Stimulated activated CD4-positive, alpha-beta T cell treated with anti-CD3 and anti-CD28 coated beads, Interleukin-1b, Interleukin-23, amount 100 ng/mL, for 4 hours (primary cell): ENCODE measurements around the gene COG6.

Experiments
- DNase-seq, 2 donors: peaks; one replicate each; pipeline ENCODE4 v3.0.0-alpha.2; 2020; ENCODE audit warnings: low read depth in 2 of 2

Gene COG6

DNA sequence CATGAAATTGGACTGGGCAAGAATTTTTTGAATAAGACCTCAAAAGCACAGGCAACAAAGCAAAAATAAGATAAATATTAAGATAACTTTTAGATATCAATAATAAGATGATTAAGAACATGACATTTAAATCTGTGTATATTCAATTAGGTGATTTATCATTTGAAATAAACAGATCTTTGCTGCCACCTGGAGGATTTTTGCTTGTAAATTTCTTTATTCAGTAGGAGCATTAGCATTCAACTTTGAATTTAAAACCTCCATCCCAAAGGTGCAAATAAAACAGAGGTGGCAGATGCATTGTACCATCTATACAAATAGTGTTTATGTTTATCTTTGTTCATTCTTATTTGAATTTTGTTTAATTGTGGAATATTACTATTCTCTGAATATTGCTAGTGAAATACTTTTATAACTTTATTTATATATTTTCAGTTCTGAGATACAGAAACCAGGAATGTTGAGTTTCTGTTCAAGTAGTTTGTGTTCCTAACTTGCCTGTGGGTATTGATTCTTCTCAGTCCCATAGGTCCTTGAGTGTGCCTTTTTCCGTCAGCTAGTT is 20.9 kb downstream of the COG6 start:
- no peak for DNase-seq

- no peak for DNase-seq
Measured at GRCh38 chr13:39682310-39682709, 26.8 kb downstream of the COG6 start.

- DNase-seq, result no peak
Measured at GRCh38 chr13:39682788-39683187, 27.3 kb downstream of the COG6 start.

DNA sequence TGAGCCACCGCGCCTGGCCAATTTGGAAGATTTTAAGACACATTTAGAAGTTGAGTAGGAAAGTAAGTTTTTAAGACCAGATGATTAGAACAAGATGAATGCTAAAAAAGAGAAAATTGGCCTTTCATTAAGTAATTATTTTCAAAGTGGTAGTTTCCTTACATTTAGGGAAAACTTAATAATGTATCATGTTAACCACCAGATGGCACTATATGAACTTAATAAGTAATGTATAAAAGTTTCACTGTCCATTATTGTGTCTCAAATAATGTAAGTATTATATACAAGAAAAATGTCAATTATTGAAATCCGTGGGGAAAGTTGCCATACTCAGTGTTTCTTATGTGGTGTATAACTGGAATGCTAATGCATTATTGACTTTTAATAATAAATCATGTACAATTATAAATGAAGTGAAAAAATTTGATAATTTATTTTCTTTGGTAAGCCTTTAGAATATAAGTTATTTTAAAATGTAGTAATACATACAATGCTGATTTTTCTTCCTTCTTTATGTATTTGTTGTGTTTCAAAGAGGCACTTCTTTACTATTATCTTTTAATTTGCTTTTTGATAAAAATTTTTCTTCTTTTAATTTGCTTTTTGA is 29.2 kb downstream of the COG6 start:
- DNase-seq, result no peak

DNA sequence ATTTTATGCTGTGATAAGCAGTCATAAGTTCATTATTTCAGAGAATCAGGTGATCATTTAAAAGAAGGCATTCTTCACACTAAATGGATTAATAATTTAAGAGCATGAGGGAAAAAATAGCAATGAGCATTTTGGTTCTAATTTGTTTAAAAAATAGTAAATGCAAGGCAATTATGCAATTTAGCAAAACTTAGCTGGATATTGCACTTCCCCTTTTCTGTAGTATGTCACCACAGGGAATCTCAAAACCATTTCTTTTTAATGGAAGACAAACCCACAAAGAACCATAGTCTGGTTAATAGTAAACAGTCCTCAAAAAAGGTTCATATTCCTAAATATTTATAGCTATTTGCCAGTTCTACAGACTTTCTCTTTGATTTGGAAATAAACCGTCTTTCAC is 30.2 kb downstream of the COG6 start:
- DNase-seq, result no peak

DNA sequence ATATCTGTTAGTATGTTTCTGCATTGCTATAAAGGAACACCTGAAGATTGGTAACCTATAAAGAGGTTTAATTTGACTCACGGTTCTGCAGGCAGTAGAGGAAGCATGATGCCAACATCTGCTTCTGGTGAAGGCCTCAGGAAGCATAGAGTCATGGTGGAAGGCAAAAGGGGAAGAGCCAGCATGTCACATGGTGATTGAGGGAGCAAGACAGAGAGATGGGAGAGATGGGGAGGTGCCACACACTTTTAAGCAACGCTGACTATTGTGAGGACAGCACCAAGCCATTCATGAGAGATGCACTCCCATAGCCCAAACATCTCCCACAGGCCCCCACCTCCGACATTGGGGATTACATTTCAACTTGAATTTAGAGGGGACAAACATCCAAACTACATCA is 32.8 kb downstream of the COG6 start:
- DNase-seq, result no peak

GRCh38 chr13:39688699-39689405 is 33.4 kb downstream of the COG6 start:
- no peak for DNase-seq

DNA sequence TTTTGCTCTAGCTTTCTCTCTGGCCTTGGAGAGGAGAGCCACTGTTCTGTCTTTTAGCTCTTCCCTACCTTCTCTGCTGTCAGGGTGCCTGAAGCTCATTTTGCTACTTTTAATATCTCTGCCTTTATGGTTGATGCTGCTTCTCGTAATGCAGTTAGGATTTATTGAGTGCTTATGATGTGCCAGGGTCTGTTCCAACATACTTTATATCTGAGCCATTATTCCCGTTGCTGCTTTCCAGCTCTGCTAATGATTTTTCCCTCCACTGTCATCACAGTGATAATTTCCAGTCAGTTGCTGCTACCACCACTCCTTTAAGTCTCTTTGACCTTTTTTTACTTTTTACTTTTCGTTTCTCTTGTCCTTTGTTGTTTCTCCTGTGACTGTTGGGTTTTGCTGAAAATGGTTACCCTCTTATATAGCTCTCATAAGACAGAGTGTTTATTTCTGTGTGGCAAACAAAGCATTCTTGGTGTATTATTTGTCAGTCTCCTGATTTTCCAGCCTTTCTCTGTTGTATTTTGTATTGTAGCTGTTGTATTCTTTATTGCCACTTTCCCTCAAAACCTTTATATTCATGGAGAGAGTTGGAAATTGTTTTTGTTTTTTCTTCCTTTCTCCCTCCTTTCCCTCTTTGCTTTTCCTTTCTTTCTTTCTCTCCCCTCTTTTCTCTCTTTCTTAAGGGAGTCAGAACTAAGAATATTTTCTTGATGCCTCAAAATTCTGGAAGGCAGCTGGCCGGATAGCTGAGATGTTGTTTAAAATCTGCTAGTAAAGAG is 37.4 kb downstream of the COG6 start:
- DNase-seq, result no peak

GRCh38 chr13:39699274-39699673 is 43.8 kb downstream of the COG6 start:
- no peak for DNase-seq

DNA sequence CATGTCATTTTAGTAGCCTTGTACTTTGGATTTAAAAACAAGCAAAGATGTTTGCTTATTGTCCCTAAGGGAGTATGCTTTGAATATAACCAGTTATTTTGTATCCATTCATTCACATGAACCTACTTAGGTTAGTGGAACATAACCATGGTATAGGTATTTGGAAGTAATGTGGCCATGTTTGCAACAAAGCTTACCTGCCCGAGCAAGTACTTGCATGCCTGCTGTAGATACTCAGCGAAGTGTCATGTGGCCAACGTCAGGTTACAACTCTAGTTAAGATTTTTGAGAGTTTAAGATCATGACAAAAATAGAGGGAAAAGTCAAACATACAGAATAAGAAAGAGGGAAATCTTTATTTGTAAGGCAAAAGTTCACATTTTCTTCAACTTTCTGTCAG is 57.2 kb downstream of the COG6 start:
- no peak for DNase-seq

DNA sequence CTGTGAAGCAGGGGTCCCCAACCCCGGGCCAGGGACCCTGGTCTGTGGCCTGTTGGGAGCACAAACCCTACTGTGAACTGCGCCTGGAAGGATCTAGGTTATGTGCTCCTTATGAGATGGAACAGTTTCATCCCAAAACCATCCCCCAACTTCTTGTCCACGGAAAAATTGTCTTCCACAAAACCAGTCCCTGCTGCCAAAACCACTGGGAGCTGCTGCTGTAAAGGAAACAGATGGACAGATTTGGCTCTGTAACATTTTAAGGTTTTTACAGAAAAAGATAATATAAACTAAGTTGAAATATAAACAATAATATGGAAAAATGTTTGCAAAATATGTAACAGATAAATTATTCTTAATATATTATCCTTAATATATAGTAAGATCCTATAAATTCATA is 73.7 kb downstream of the COG6 start:
- no peak for DNase-seq

- no peak for DNase-seq
Measured at GRCh38 chr13:39734952-39735351, 79.5 kb downstream of the COG6 start.

- DNase-seq, result no peak
Measured at GRCh38 chr13:39737047-39737446, 81.6 kb downstream of the COG6 start.

GRCh38 chr13:39740761-39741160 is 85.3 kb downstream of the COG6 start:
- DNase-seq, result no peak

GRCh38 chr13:39748961-39749360 is 93.5 kb downstream of the COG6 start:
- no peak for DNase-seq

DNA sequence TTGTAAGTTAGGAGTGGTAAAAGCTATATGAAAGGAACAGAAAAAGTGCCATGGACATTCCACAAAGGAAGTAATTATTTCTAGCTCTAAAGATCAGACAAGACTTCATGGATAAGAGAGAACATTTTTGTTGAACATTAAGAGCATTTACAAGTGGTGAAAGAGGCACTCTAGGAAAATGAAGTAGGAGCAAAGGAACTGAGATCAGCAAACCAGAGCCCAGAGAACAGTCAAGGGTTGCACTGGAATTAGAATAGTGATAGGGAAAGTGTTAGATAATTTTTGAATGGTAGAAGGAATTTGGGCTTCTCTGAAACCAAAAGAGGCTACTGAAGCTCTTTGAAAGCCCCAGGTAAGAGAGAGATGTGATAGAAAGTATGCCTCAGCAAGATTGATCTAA is 94.1 kb downstream of the COG6 start:
- no peak for DNase-seq

DNA sequence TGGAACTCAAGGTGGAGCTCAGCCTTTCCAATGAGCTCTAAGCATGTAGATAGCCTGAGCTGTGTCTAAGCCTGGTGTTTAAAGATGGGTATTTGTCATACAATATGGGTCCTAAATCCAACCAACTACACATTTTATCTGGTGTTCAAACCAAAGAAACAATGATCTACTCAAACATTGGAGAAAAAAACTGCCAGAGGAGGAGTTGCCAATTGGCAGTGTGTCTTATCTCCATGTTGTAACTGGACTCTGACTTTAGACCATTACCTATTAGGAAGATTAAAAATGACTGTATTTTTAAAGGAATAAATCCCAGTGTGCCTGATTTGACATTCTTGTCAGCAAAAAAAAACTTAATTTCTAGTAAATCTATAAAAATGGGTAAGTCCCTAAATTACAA is 96.3 kb downstream of the COG6 start:
- DNase-seq, result no peak

GRCh38 chr13:39760521-39760920 is 105.1 kb downstream of the COG6 start:
- DNase-seq, result no peak

DNA sequence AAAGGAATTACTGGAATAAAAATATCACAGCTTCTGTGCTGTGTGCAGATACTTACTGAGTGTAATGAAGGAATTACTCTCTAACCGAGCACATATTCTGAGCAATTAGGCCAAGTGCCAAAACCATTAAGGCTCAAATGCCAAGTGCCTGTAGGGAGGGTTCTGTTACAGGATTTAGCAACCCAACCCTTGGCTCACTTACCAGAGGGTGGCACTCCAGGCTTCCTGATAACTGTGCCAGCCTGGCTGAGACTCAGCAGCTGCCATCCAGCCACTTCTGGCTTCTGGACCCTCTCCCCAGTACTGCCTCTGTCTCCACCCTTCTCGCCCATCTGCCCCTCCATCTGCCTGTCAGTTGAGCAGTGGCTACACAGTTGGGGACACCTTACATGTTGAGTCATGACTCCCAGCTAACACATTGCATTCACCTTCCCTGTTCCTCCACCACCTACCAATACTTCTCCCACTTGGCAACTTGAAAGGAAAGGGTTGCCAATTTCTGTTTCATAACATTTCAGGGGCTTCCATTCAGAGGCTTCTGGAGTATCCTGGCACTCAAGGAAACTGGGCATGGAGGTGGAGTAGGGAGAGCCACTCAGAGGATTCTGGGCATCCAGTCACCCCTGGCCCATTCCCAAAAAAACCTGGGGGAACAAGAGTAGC is 110.5 kb downstream of the COG6 start:
- peak in 1 of 2 donors; percentile 8 for DNase-seq

GRCh38 chr13:39766464-39767158 is 111.1 kb downstream of the COG6 start:
- DNase-seq, result no peak

GRCh38 chr13:39767791-39768517 is 112.5 kb downstream of the COG6 start:
- no peak for DNase-seq
